GM12878 (cell line): Measurements from ENCODE around the gene KLHDC10.

ENCODE experiments used
- BCL11A ChIP-seq: IDR thresholded peaks from 2 replicates; pipeline ENCODE4 v1.6.1; 2011; ENCODE audit warnings: low read depth, low read length
- CEBPB ChIP-seq, 2 experiments: fragments of 150-350 bp in 1 of 2; IDR thresholded peaks; 2 replicates each; pipeline ENCODE4 v1.6.1; 2012 to 2014; ENCODE audit warnings: low read depth in 2 of 2, low read length in 2 of 2, borderline replicate concordance in 1 of 2, inconsistent platforms in 1 of 2
- HDGF ChIP-seq: fragments of 450-650 bp; IDR thresholded peaks from 2 replicates; pipeline ENCODE4 v1.6.1; 2016; ENCODE audit warnings: antibody characterized with exemption
- PAX8 ChIP-seq: fragments of 450-650 bp; IDR thresholded peaks from 2 replicates; pipeline ENCODE4 v1.6.1; 2017; ENCODE audit warnings: mild to moderate bottlenecking, moderate library complexity
- POLR2A ChIP-seq: IDR thresholded peaks from 2 replicates; pipeline ENCODE4 v1.6.1; 2011; ENCODE audit warnings: low read depth, mild to moderate bottlenecking, low read length
- POLR2AphosphoS2 ChIP-seq: IDR thresholded peaks from 2 replicates; pipeline ENCODE4 v1.6.1; 2011; ENCODE audit warnings: low read depth, mild to moderate bottlenecking, low read length, improper control_type of control experiment, moderate library complexity
- TAF1 ChIP-seq: IDR thresholded peaks from 2 replicates; pipeline ENCODE4 v1.6.1; 2011; ENCODE audit warnings: mild to moderate bottlenecking, low read depth, low read length, borderline replicate concordance
- ZNF687 ChIP-seq: fragments of 450-650 bp; IDR thresholded peaks from 2 replicates; pipeline ENCODE4 v1.6.1; 2017; ENCODE audit warnings: mild to moderate bottlenecking, moderate library complexity

- peak; percentile 10; the same call in 1 of the 2 replicates for TF ChIP-seq BCL11A
- TF ChIP-seq CEBPB (IDR thresholded peaks at IDR 0.05; ENCODE audit: borderline replicate concordance in 1 of 2, low read depth in 2 of 2, low read length in 2 of 2), result 0 out of 4 replicates have a peak, but pooled peaks of 1 of the 2 experiments have one; percentile 55
- TF ChIP-seq PAX8, result peak; percentile 66; the same call in 1 of the 2 replicates
- no peak for TF ChIP-seq ZNF687
- TF ChIP-seq POLR2A, result no peak
- no peak for TF ChIP-seq POLR2AphosphoS2
- TF ChIP-seq HDGF, result peak; percentile 15; the same call in 1 of the 2 replicates
- TF ChIP-seq TAF1, result no peak
Measured at GRCh38 chr7:130151591-130152492, 81.5 kb downstream of the KLHDC10 start.
